Endothelial cell of umbilical vein (primary cell): ENCODE results near the gene PLXNA4.

Experiments used
- FOS ChIP-seq: IDR thresholded peaks from 2 replicates; pipeline ENCODE4 v1.6.1; 2011; ENCODE audit warnings: mild to moderate bottlenecking, low read length, moderate library complexity, borderline replicate concordance; ENCODE audit not compliant: insufficient read depth
- POLR2A ChIP-seq: IDR thresholded peaks from 2 replicates; pipeline ENCODE4 v1.6.1; 2012; ENCODE audit warnings: low read depth, mild to moderate bottlenecking, control low read depth, low read length
- POLR2AphosphoS5 ChIP-seq: IDR thresholded peaks from 2 replicates; pipeline ENCODE4 v1.6.1; 2012; ENCODE audit warnings: low read depth, mild to moderate bottlenecking, control low read depth, low read length, moderate library complexity; ENCODE audit not compliant: insufficient read depth
- TF ChIP-seq, protein P1 (sequence below), 2 donors: IDR thresholded peaks; 1 replicate in 1 of 2; 2 replicates in 1 of 2; pipeline ENCODE4 v1.5.1; 2011; ENCODE audit warnings: low read length in 2 of 2, mild to moderate bottlenecking in 2 of 2, moderate library complexity in 2 of 2, control low read depth in 1 of 2, inconsistent platforms in 1 of 2, low read depth in 1 of 2; ENCODE audit not compliant: insufficient read depth in 1 of 2; ENCODE audit errors: extremely low read depth in 1 of 2

- TF ChIP-seq, protein P1, sequence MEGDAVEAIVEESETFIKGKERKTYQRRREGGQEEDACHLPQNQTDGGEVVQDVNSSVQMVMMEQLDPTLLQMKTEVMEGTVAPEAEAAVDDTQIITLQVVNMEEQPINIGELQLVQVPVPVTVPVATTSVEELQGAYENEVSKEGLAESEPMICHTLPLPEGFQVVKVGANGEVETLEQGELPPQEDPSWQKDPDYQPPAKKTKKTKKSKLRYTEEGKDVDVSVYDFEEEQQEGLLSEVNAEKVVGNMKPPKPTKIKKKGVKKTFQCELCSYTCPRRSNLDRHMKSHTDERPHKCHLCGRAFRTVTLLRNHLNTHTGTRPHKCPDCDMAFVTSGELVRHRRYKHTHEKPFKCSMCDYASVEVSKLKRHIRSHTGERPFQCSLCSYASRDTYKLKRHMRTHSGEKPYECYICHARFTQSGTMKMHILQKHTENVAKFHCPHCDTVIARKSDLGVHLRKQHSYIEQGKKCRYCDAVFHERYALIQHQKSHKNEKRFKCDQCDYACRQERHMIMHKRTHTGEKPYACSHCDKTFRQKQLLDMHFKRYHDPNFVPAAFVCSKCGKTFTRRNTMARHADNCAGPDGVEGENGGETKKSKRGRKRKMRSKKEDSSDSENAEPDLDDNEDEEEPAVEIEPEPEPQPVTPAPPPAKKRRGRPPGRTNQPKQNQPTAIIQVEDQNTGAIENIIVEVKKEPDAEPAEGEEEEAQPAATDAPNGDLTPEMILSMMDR (IDR thresholded peaks at IDR 0.05; ENCODE audit: extremely low read depth in 1 of 2, insufficient read depth in 1 of 2, low read depth in 1 of 2, low read length in 2 of 2), result no peak
- TF ChIP-seq FOS (no peak), POLR2AphosphoS5 (no peak), POLR2A (no peak)
Measured at GRCh38 chr7:132258231-132258630, 318.0 kb downstream of the PLXNA4 start.
